Sigmoid colon (tissue), 7 donors: ENCODE data around the gene FSTL4. TPM values are rescaled to one million over a fixed set of nuclear protein-coding genes. Genes with fewer than 3 reads are reported as not detected.

Experiments
- DNase-seq: peaks from one replicate; pipeline ENCODE4 v3.0.0-alpha.2; 2019
- H3K27ac ChIP-seq, 4 donors: fragments of 200-600 bp; sonication (generic); one replicate each; pipeline ENCODE4 v1.5.1; 2016 to 2019; ENCODE audit warnings: mild to moderate bottlenecking in 1 of 4
- H3K27me3 ChIP-seq, 3 donors: fragments of 200-600 bp; sonication (generic); one replicate each; pipeline ENCODE4 v1.5.1; 2019; ENCODE audit warnings: mild to moderate bottlenecking in 1 of 3
- H3K36me3 ChIP-seq, 4 donors: fragments of 200-600 bp; sonication (generic); one replicate each; pipeline ENCODE4 v1.5.1; 2016 to 2019
- H3K4me1 ChIP-seq, 4 donors: fragments of 200-600 bp; sonication (generic); one replicate each; pipeline ENCODE4 v1.5.1; 2017 to 2019
- H3K4me3 ChIP-seq, 4 donors: fragments of 200-600 bp; sonication (generic); one replicate each; pipeline ENCODE4 v1.5.1; 2017 to 2019; ENCODE audit warnings: mild to moderate bottlenecking in 2 of 4, moderate library complexity in 1 of 4
- H3K9me3 ChIP-seq, 4 donors: fragments of 200-600 bp in 3 of 4; sonication (generic) in 3 of 4; one replicate each; pipeline versions ENCODE4 v1.5.1 to v1.6.1; 2013 to 2019
- CTCF ChIP-seq, 4 experiments: fragments of 450-650 bp in 3 of 4; fragments of 200-600 bp in 1 of 4; IDR thresholded peaks; one replicate each; pipeline ENCODE4 v1.5.1; 2016 to 2019; ENCODE audit warnings: antibody characterized with exemption in 4 of 4, mild to moderate bottlenecking in 3 of 4, moderate library complexity in 2 of 4
- EP300 ChIP-seq, 4 donors: sonication (generic); formaldehyde crosslinking; IDR thresholded peaks; one replicate each; pipeline ENCODE4 v1.6.1; 2017; ENCODE audit warnings: antibody characterized with exemption in 4 of 4
- POLR2A ChIP-seq, 2 donors: fragments of 450-650 bp; IDR thresholded peaks; one replicate each; pipeline ENCODE4 v1.6.1; 2016; ENCODE audit warnings: antibody characterized with exemption in 2 of 2, mild to moderate bottlenecking in 2 of 2, moderate library complexity in 2 of 2
- POLR2AphosphoS5 ChIP-seq, 4 donors: sonication (generic); formaldehyde crosslinking; IDR thresholded peaks; one replicate each; pipeline ENCODE4 v1.6.1; 2017; ENCODE audit warnings: antibody characterized with exemption in 4 of 4
- WGBS, 2 donors: extraction: QIAGEN DNeasy Blood & Tissue Kit; methylation state at CpG; one replicate each; pipeline ENCODE4 v1.1.7; 2013; 5-methylcytosine and 5-hydroxymethylcytosine counted together
- intact Hi-C: fragments of 100-400 bp; cut with DNase I; formaldehyde crosslinking; loops from one replicate; pipeline ENCODE4 v1.15.1; 2023
- polyA plus RNA-seq, 3 donors: library from polyadenylated mRNA; stranded (reverse); fragments of 200-250 nt; gene quantifications; one replicate each; pipeline ENCODE4 v1.2.3, GENCODE V29; 2013
- total RNA-seq, 4 donors: library from RNA; depleted of rRNA; stranded (reverse); fragments of >200 nt; gene quantifications; one replicate each; pipeline ENCODE4 v1.1.0, GENCODE V29; 2016
- donor health status: healthy with polysubstance abuse.
- donor health status: Bipolar disorder and iron deficiency.
- donor health status: healthy.

Gene FSTL4
- total and polyA plus RNA-seq, 7 donors, result 0.23 to 0.45 (median 0.28) TPM; not detected in 4

GRCh38 chr5:133613184-133613583, 843 bp upstream of the FSTL4 start:
- intact Hi-C loops, result loop anchor here (10.0 kb wide), 1 partner anchor 188 kb away; no protein-coding TSS in a partner anchor
- 54 to 78% methylated on average over 5 of the region's 5 CpGs for WGBS, 2 donors
- TF ChIP-seq EP300 (IDR thresholded peaks at IDR 0.05) (no peak), POLR2AphosphoS5 (IDR thresholded peaks at IDR 0.05) (no peak), CTCF (IDR thresholded peaks at IDR 0.05) (no peak), POLR2A (IDR thresholded peaks at IDR 0.05) (no peak)
- Histone ChIP-seq H3K9me3 (no peaks in the 10 kb centered on the region), H3K27me3 (peaks cover 34 to 69% (median 51%) of the 10 kb centered on the region in 3 donors), H3K4me3 (no peak overlapping the region), H3K27ac (no peak overlapping the region), H3K36me3 (no peaks in the 10 kb centered on the region), H3K4me1 (peaks cover 0 to 22% (median 22%) of the 10 kb centered on the region in 4 donors)
- DNase-seq, result no peak

- Histone ChIP-seq H3K27me3 (peaks cover 34 to 77% (median 55%) of the 10 kb centered on the region in 3 donors), H3K36me3 (no peaks in the 10 kb centered on the region), H3K4me3 (peak overlapping the region in 3 of 4 donors; percentile 27 to 45 (median 42)), H3K4me1 (peaks cover 0 to 22% (median 22%) of the 10 kb centered on the region in 4 donors), H3K27ac (no peak overlapping the region), H3K9me3 (no peaks in the 10 kb centered on the region)
- 2 to 3% methylated on average over 91 of the region's 91 CpGs for WGBS, 2 donors
- intact Hi-C loops, result loop anchor here (10.0 kb wide), 1 partner anchor 187 kb away; no protein-coding TSS in a partner anchor
- DNase-seq, result no peak
- TF ChIP-seq CTCF (IDR thresholded peaks at IDR 0.05) (no peak), POLR2A (IDR thresholded peaks at IDR 0.05) (no peak)
Measured at GRCh38 chr5:133611357-133612248, 738 bp downstream of the FSTL4 start.

GRCh38 chr5:133610489-133611356, 1.6 kb downstream of the FSTL4 start:
- peak overlapping the region in 3 of 4 donors; percentile 27 to 45 (median 42) for H3K4me3 ChIP-seq

More at GRCh38 chr5:133610489-133611356, 1.6 kb downstream of the FSTL4 start:
- H3K4me1 ChIP-seq, result peaks cover 0 to 24% (median 22%) of the 10 kb centered on the region in 4 donors
- DNase-seq, result no peak
- H3K9me3 ChIP-seq, result no peaks in the 10 kb centered on the region
- WGBS, 2 donors, result 7 to 8% methylated on average over 57 of the region's 57 CpGs
- intact Hi-C loops, result loop anchor here (10.0 kb wide), 1 partner anchor 186 kb away; no protein-coding TSS in a partner anchor
- H3K36me3 ChIP-seq, result no peaks in the 10 kb centered on the region
- peaks cover 34 to 77% (median 55%) of the 10 kb centered on the region in 3 donors for H3K27me3 ChIP-seq
- TF ChIP-seq POLR2AphosphoS5 (IDR thresholded peaks at IDR 0.05) (no peak), EP300 (IDR thresholded peaks at IDR 0.05) (no peak), CTCF (IDR thresholded peaks at IDR 0.05) (peak in 2 of 4 experiments; percentile 24 to 30)
- H3K27ac ChIP-seq, result no peak overlapping the region
